H9 (cell line): ENCODE measurements around the gene DUSP7. TPM values are rescaled to one million over a fixed set of nuclear protein-coding genes. Genes with fewer than 3 reads are reported as not detected.

Experiments
- DNase-seq: peaks from one replicate; pipeline ENCODE4 v3.0.0-alpha.2; 2017
- H2AFZ ChIP-seq: one replicate; pipeline ENCODE4 v1.6.1; 2013; ENCODE audit warnings: mild to moderate bottlenecking, low read length, control low read depth, moderate library complexity
- H2AK5ac ChIP-seq: 2 replicates; pipeline ENCODE4 v1.6.1; 2013; ENCODE audit warnings: low read length, control low read depth, mixed read lengths; ENCODE audit not compliant: insufficient read length
- H2BK120ac ChIP-seq: one replicate; pipeline ENCODE4 v1.6.1; 2013; ENCODE audit warnings: low read depth, mild to moderate bottlenecking, low read length, control low read depth, inconsistent platforms; ENCODE audit not compliant: poor library complexity, severe bottlenecking
- H2BK12ac ChIP-seq: 2 replicates; pipeline ENCODE4 v1.6.1; 2013; ENCODE audit warnings: low read length, control low read depth, mixed read lengths, low read depth; ENCODE audit not compliant: insufficient read length
- H2BK15ac ChIP-seq: 2 replicates; pipeline ENCODE4 v1.6.1; 2013; ENCODE audit warnings: low read depth, low read length, control low read depth
- H2BK20ac ChIP-seq: one replicate; pipeline ENCODE4 v1.6.1; 2013; ENCODE audit warnings: low read depth, mild to moderate bottlenecking, low read length, control low read depth, inconsistent platforms; ENCODE audit not compliant: poor library complexity, severe bottlenecking
- H2BK5ac ChIP-seq: 2 replicates; pipeline ENCODE4 v1.6.1; 2013; ENCODE audit warnings: low read length, control low read depth, mixed read lengths; ENCODE audit not compliant: insufficient read length
- H3K14ac ChIP-seq: 2 replicates; pipeline ENCODE4 v1.6.1; 2013; ENCODE audit warnings: low read length, control low read depth; ENCODE audit not compliant: insufficient read depth
- H3K18ac ChIP-seq: 2 replicates; pipeline ENCODE4 v1.6.1; 2013; ENCODE audit warnings: low read depth, mild to moderate bottlenecking, mixed read lengths, low read length, control low read depth; ENCODE audit not compliant: insufficient read length
- H3K23ac ChIP-seq: 2 replicates; pipeline ENCODE4 v1.6.1; 2013; ENCODE audit warnings: low read length, control low read depth, mixed read lengths, low read depth; ENCODE audit not compliant: insufficient read length
- H3K23me2 ChIP-seq: 2 replicates; pipeline ENCODE4 v1.6.1; 2013; ENCODE audit warnings: low read depth, mild to moderate bottlenecking, mixed read lengths, low read length, control low read depth; ENCODE audit not compliant: insufficient read length, poor library complexity, severe bottlenecking
- H3K27ac ChIP-seq: 2 replicates; pipeline ENCODE4 v1.5.1; 2013; ENCODE audit warnings: low read length, control low read depth, mixed read lengths, low read depth; ENCODE audit not compliant: insufficient read length
- H3K27me3 ChIP-seq: 2 replicates; pipeline ENCODE4 v1.6.1; 2013; ENCODE audit warnings: low read length, control low read depth, inconsistent platforms; ENCODE audit not compliant: insufficient read depth
- H3K4ac ChIP-seq: 2 replicates; pipeline ENCODE4 v1.6.1; 2013; ENCODE audit warnings: low read depth, mild to moderate bottlenecking, control low read depth, inconsistent platforms, low read length, moderate library complexity
- H3K4me1 ChIP-seq: 2 replicates; pipeline ENCODE4 v1.6.1; 2013; ENCODE audit warnings: low read length, control low read depth, inconsistent platforms; ENCODE audit not compliant: insufficient read depth
- H3K4me2 ChIP-seq: 2 replicates; pipeline ENCODE4 v1.6.1; 2013; ENCODE audit warnings: low read length, control low read depth, mixed read lengths; ENCODE audit not compliant: insufficient read length, insufficient read depth
- H3K56ac ChIP-seq: 2 replicates; pipeline ENCODE4 v1.6.1; 2013; ENCODE audit warnings: low read depth, mild to moderate bottlenecking, mixed read lengths, low read length, control low read depth; ENCODE audit not compliant: insufficient read length
- H3K79me1 ChIP-seq: 2 replicates; pipeline ENCODE4 v1.6.1; 2013; ENCODE audit warnings: low read depth, mild to moderate bottlenecking, moderate library complexity, low read length, control low read depth, inconsistent platforms; ENCODE audit not compliant: insufficient read depth, poor library complexity, severe bottlenecking
- H3K79me2 ChIP-seq: 2 replicates; pipeline ENCODE4 v1.6.1; 2013; ENCODE audit warnings: low read length, control low read depth, inconsistent platforms; ENCODE audit not compliant: insufficient read depth
- H3K9ac ChIP-seq: 2 replicates; pipeline ENCODE4 v1.6.1; 2013; ENCODE audit warnings: low read length, control low read depth, mixed read lengths; ENCODE audit not compliant: insufficient read length; ENCODE audit errors: extremely low read depth
- H3K9me3 ChIP-seq: one replicate; pipeline ENCODE4 v1.6.1; 2013; ENCODE audit warnings: low read depth, low read length, inconsistent platforms; ENCODE audit not compliant: control insufficient read depth
- H3T11ph ChIP-seq: one replicate; pipeline ENCODE4 v1.6.1; 2013; ENCODE audit warnings: mild to moderate bottlenecking, low read length, control low read depth, inconsistent platforms
- H4K20me1 ChIP-seq: one replicate; pipeline ENCODE4 v1.6.1; 2013; ENCODE audit not compliant: control insufficient read depth, insufficient read length, insufficient read depth
- H4K5ac ChIP-seq: 2 replicates; pipeline ENCODE4 v1.6.1; 2013; ENCODE audit warnings: low read depth, mild to moderate bottlenecking, mixed read lengths, low read length, control low read depth; ENCODE audit not compliant: insufficient read length
- H4K8ac ChIP-seq: replicated peaks from 2 replicates; pipeline ENCODE4 v1.6.1; 2013; ENCODE audit warnings: low read length, control low read depth, mixed read lengths, low read depth; ENCODE audit not compliant: insufficient read length
- H4K91ac ChIP-seq: 2 replicates; pipeline ENCODE4 v1.6.1; 2013; ENCODE audit warnings: low read depth, mild to moderate bottlenecking, moderate library complexity, mixed read lengths, low read length, control low read depth; ENCODE audit not compliant: insufficient read length
- H3K27ac Mint-ChIP-seq, 3 experiments: 2 replicates in 2 of 3; 3 replicates in 1 of 3; pipeline ENCODE4 v1.8.0; 2020 to 2021; ENCODE audit warnings: mixed read lengths in 3 of 3, mild to moderate bottlenecking in 1 of 3, moderate library complexity in 1 of 3
- H3K27me3 Mint-ChIP-seq: 2 replicates; pipeline ENCODE4 v1.8.0; 2021; ENCODE audit warnings: low read depth, mild to moderate bottlenecking, moderate library complexity, mixed read lengths
- H3K36me3 Mint-ChIP-seq, 3 experiments: 2 replicates in 2 of 3; 3 replicates in 1 of 3; pipeline ENCODE4 v1.8.0; 2020 to 2021; ENCODE audit warnings: low read depth in 3 of 3, mixed read lengths in 3 of 3; ENCODE audit not compliant: insufficient read depth in 1 of 3
- H3K4me1 Mint-ChIP-seq, 2 experiments: 2 replicates each; pipeline ENCODE4 v1.8.0; 2020; ENCODE audit warnings: mixed read lengths in 2 of 2
- H3K4me3 Mint-ChIP-seq, 2 experiments: 2 replicates in 1 of 2; 3 replicates in 1 of 2; pipeline ENCODE4 v1.8.0; 2020 to 2021; ENCODE audit warnings: mild to moderate bottlenecking in 2 of 2, mixed read lengths in 2 of 2, moderate library complexity in 1 of 2
- H3K9me3 Mint-ChIP-seq, 2 experiments: 2 replicates in 1 of 2; 3 replicates in 1 of 2; pipeline ENCODE4 v1.8.0; 2020; ENCODE audit warnings: mild to moderate bottlenecking in 2 of 2, mixed read lengths in 2 of 2, moderate library complexity in 1 of 2
- CTCF ChIP-seq: fragments of 200-600 bp; sonication (generic); conservative IDR thresholded peaks from 3 replicates; pipeline ENCODE4 v1.8.0; 2021; ENCODE audit warnings: antibody characterized with exemption, mild to moderate bottlenecking
- WGBS: extraction: QIAGEN DNeasy Blood & Tissue Kit; methylation state at CpG from one replicate; pipeline ENCODE4 v1.1.7; 2013; ENCODE audit warnings: missing lambda C conversion rate, low lambda C conversion rate, mixed read lengths; ENCODE audit not compliant: insufficient read length; ENCODE audit errors: extremely low coverage; 5-methylcytosine and 5-hydroxymethylcytosine counted together
- total RNA-seq: library from RNA; stranded (reverse); gene quantifications from 2 replicates; pipeline ENCODE4 v1.2.1, GENCODE V29; 2021

The DUSP7 gene
- total RNA-seq, 1 experiment from 2014 or later = 24.0 TPM

GRCh38 chr3:52093756-52094545 lies 37.6 kb upstream of the DUSP7 start:
- Histone ChIP-seq H3K9ac (no peak overlapping the region), H4K5ac (no peak overlapping the region), H2BK15ac (no peak overlapping the region), H2BK120ac (no peak overlapping the region), H3K79me1 (no peaks in the 10 kb centered on the region), H3K79me2 (no peaks in the 10 kb centered on the region), H3K56ac (no peak overlapping the region), H4K91ac (no peak overlapping the region), H2BK5ac (no peak overlapping the region), H3T11ph (no peak overlapping the region), H3K4me1 (no peaks in the 10 kb centered on the region), H2BK12ac (no peak overlapping the region), H4K20me1 (no peaks in the 10 kb centered on the region), H2AFZ (no peak overlapping the region), H3K27me3 (no peaks in the 10 kb centered on the region), H3K27ac (no peak overlapping the region), H3K23me2 (no peaks in the 10 kb centered on the region), H3K18ac (no peak overlapping the region), H3K4me2 (no peak overlapping the region), H2AK5ac (no peak overlapping the region), H3K23ac (no peak overlapping the region), H4K8ac (no peak overlapping the region), H2BK20ac (no peak overlapping the region), H3K9me3 (no peaks in the 10 kb centered on the region), H3K4ac (no peak overlapping the region), H3K14ac (no peak overlapping the region)
- H3K4me1 Mint-ChIP-seq = peaks cover 6 to 20% of the 10 kb centered on the region in 2 experiments
- H3K4me3 Mint-ChIP-seq = no peak overlapping the region
- no peaks in the 10 kb centered on the region for H3K9me3 Mint-ChIP-seq
- peaks cover 10 to 27% (median 26%) of the 10 kb centered on the region in 3 experiments; a peak in 6 of 7 replicates for H3K36me3 Mint-ChIP-seq
- H3K27ac Mint-ChIP-seq = no peak overlapping the region
- no peak for DNase-seq
- WGBS = no CpG with 5 or more reads among the region's 7 CpGs
- no peaks in the 10 kb centered on the region for H3K27me3 Mint-ChIP-seq
- TF ChIP-seq CTCF = no peak
